ENCODE measurements around the gene AGMO.

- TF ChIP-seq CTCF (IDR thresholded peaks at IDR 0.05; ENCODE audit: poor library complexity) (no peak), EZH2 (IDR thresholded peaks at IDR 0.05; ENCODE audit: borderline replicate concordance) (no peak), EZH2phosphoT487 (IDR thresholded peaks at IDR 0.05; ENCODE audit: low read depth, severe bottlenecking, unreplicated experiment) (no peak)
These were observed 395.2 kb downstream of the AGMO start for GRCh38 chr7:15166620-15167019.

Measured in hepatocyte (in vitro differentiated cells).